H1 (cell line): ENCODE results near the gene ARHGAP10. TPM values are rescaled to one million over a fixed set of nuclear protein-coding genes. Genes with fewer than 3 reads are reported as not detected.

Experiments used
- CTCF ChIA-PET: fragments of 300-600 bp; sonication (Branson Sonifier 250); formaldehyde crosslinking; loops from one replicate; lab custom pipeline; 2021; ENCODE audit not compliant: partially characterized antibody; lab: Charles Lee
- POLR2A ChIA-PET: fragments of 300-600 bp; sonication (Branson Sonifier 250); formaldehyde crosslinking; loops from one replicate; lab custom pipeline; 2021; ENCODE audit warnings: inconsistent platforms; ENCODE audit not compliant: partially characterized antibody; lab: Charles Lee
- DNase-seq, 2 experiments: peaks; one replicate each; pipeline versions ENCODE4 v3.0.0 to v3.0.0-alpha.2; 2010 to 2022; ENCODE audit warnings: low spot score in 2 of 2, low read depth in 1 of 2, mixed read lengths in 1 of 2
- FAIRE-seq: peaks from 2 replicates; lab custom pipeline; 2011; peaks lifted over from hg19 to GRCh38; lab: Jason Lieb, UNC
- H2AFZ ChIP-seq: 2 replicates; pipeline ENCODE4 v1.8.1; 2012; ENCODE audit warnings: low read length, inconsistent platforms
- H2AK5ac ChIP-seq: 2 replicates; pipeline ENCODE4 v1.6.1; 2013; ENCODE audit warnings: low read depth, low read length
- H2BK120ac ChIP-seq: replicated peaks from 2 replicates; pipeline ENCODE3; 2013; ENCODE audit warnings: low read depth, low read length, inconsistent platforms
- H2BK12ac ChIP-seq: 2 replicates; pipeline ENCODE4 v1.6.1; 2013; ENCODE audit warnings: low read depth, low read length
- H2BK15ac ChIP-seq: 2 replicates; pipeline ENCODE4 v1.6.1; 2013; ENCODE audit warnings: low read length
- H2BK20ac ChIP-seq: 2 replicates; pipeline ENCODE4 v1.6.1; 2013; ENCODE audit warnings: low read length
- H2BK5ac ChIP-seq: 2 replicates; pipeline ENCODE4 v1.6.1; 2013; ENCODE audit warnings: low read depth, low read length
- H3K14ac ChIP-seq: 2 replicates; pipeline ENCODE4 v1.6.1; 2013; ENCODE audit warnings: inconsistent platforms; ENCODE audit not compliant: insufficient read length
- H3K18ac ChIP-seq: 2 replicates; pipeline ENCODE4 v1.6.1; 2013; ENCODE audit warnings: low read length; ENCODE audit errors: extremely low read depth
- H3K23ac ChIP-seq: 2 replicates; pipeline ENCODE4 v1.6.1; 2013; ENCODE audit warnings: inconsistent platforms; ENCODE audit not compliant: insufficient read length
- H3K23me2 ChIP-seq: 2 replicates; pipeline ENCODE4 v1.6.1; 2013; ENCODE audit warnings: low read depth, low read length
- H3K27ac ChIP-seq: 2 replicates; pipeline ENCODE4 v1.6.1; 2011; ENCODE audit warnings: low read depth, low read length, inconsistent platforms
- H3K27me3 ChIP-seq, 4 experiments: replicated peaks in 1 of 4; 1 replicate in 1 of 4; 2 replicates in 3 of 4; pipeline versions ENCODE4 v1.6.1 to v1.8.1; 2011 to 2013; ENCODE audit warnings: low read length in 3 of 4, mild to moderate bottlenecking in 3 of 4, inconsistent platforms in 2 of 4, mixed read lengths in 2 of 4, moderate library complexity in 1 of 4; ENCODE audit not compliant: control insufficient read depth in 3 of 4, insufficient read depth in 3 of 4; ENCODE audit errors: extremely low read depth in 1 of 4
- H3K36me3 ChIP-seq, 4 experiments: 2 replicates each; pipeline versions ENCODE4 v1.6.1 to v1.8.1; 2011 to 2013; ENCODE audit warnings: mild to moderate bottlenecking in 4 of 4, low read length in 3 of 4, moderate library complexity in 2 of 4, control low read depth in 1 of 4, inconsistent platforms in 1 of 4; ENCODE audit not compliant: insufficient read depth in 4 of 4, control insufficient read depth in 2 of 4
- H3K4ac ChIP-seq: replicated peaks from 2 replicates; pipeline ENCODE3; 2013; ENCODE audit warnings: low read length, low read depth, mixed read lengths, inconsistent platforms; ENCODE audit not compliant: insufficient read length
- H3K4me1 ChIP-seq, 4 experiments: replicated peaks in 1 of 4; 1 replicate in 1 of 4; 2 replicates in 3 of 4; pipeline versions ENCODE4 v1.6.1 to v1.8.1; 2011 to 2013; ENCODE audit warnings: low read length in 3 of 4, inconsistent platforms in 2 of 4, mixed read lengths in 1 of 4; ENCODE audit not compliant: insufficient read depth in 4 of 4, control insufficient read depth in 3 of 4
- H3K4me2 ChIP-seq, 2 experiments: 2 replicates each; pipeline versions ENCODE4 v1.6.1 to v1.8.1; 2011 to 2013; ENCODE audit warnings: low read depth in 2 of 2, low read length in 2 of 2, control low read depth in 1 of 2, inconsistent platforms in 1 of 2, mild to moderate bottlenecking in 1 of 2; ENCODE audit not compliant: insufficient read depth in 1 of 2
- H3K4me3 ChIP-seq, 4 experiments: fragments of 200-600, 300-600 bp in 1 of 4; sonication (generic), shearing (Covaris generic), sonication (Bioruptor Twin) in 1 of 4; 2 replicates each; pipeline versions ENCODE4 v1.5.1 to v1.8.1; 2011 to 2016; ENCODE audit warnings: low read length in 4 of 4, low read depth in 3 of 4, control low read depth in 2 of 4, inconsistent platforms in 2 of 4, mild to moderate bottlenecking in 2 of 4, mixed read lengths in 1 of 4, moderate library complexity in 1 of 4; ENCODE audit not compliant: insufficient read depth in 2 of 4; ENCODE audit errors: extremely low read depth in 1 of 4
- H3K56ac ChIP-seq: replicated peaks from 2 replicates; pipeline ENCODE3; 2013; ENCODE audit warnings: low read depth, mild to moderate bottlenecking, mixed read lengths, low read length, inconsistent platforms; ENCODE audit not compliant: insufficient read length
- H3K79me1 ChIP-seq: 2 replicates; pipeline ENCODE4 v1.6.1; 2013; ENCODE audit warnings: low read depth, low read length, control low read depth
- H3K79me2 ChIP-seq, 2 experiments: 2 replicates each; pipeline versions ENCODE4 v1.6.1 to v1.8.1; 2012 to 2013; ENCODE audit warnings: low read length in 2 of 2, mild to moderate bottlenecking in 2 of 2, inconsistent platforms in 1 of 2; ENCODE audit not compliant: insufficient read depth in 2 of 2, control insufficient read depth in 1 of 2
- H3K9ac ChIP-seq, 4 experiments: replicated peaks in 1 of 4; 1 replicate in 1 of 4; 2 replicates in 3 of 4; pipeline versions ENCODE4 v1.6.1 to v1.8.1; 2011 to 2013; ENCODE audit warnings: low read depth in 3 of 4, low read length in 3 of 4, control low read depth in 2 of 4, mild to moderate bottlenecking in 2 of 4, moderate library complexity in 2 of 4, inconsistent platforms in 1 of 4; ENCODE audit errors: extremely low read depth in 1 of 4
- H3K9me3 ChIP-seq, 2 experiments: 2 replicates each; pipeline versions ENCODE4 v1.6.1 to v1.8.1; 2012 to 2013; ENCODE audit warnings: mild to moderate bottlenecking in 2 of 2, moderate library complexity in 2 of 2, control low read depth in 1 of 2, inconsistent platforms in 1 of 2, low read depth in 1 of 2, low read length in 1 of 2, mixed read lengths in 1 of 2; ENCODE audit not compliant: insufficient read depth in 2 of 2
- H4K20me1 ChIP-seq, 2 experiments: replicated peaks in 1 of 2; 2 replicates each; pipeline versions ENCODE3 to v1.8.1; 2011 to 2013; ENCODE audit warnings: inconsistent platforms in 2 of 2, low read length in 2 of 2, mild to moderate bottlenecking in 1 of 2; ENCODE audit not compliant: insufficient read depth in 2 of 2, control insufficient read depth in 1 of 2
- H4K5ac ChIP-seq: 2 replicates; pipeline ENCODE4 v1.6.1; 2013; ENCODE audit warnings: low read length, low read depth, mixed read lengths, inconsistent platforms; ENCODE audit not compliant: insufficient read length
- H4K8ac ChIP-seq: 2 replicates; pipeline ENCODE4 v1.8.0; 2013; ENCODE audit warnings: mild to moderate bottlenecking, moderate library complexity, low read length, inconsistent platforms; ENCODE audit not compliant: insufficient read depth; ENCODE audit errors: extremely low read depth
- H4K91ac ChIP-seq: replicated peaks from 2 replicates; pipeline ENCODE3; 2013; ENCODE audit warnings: low read length, mixed read lengths, inconsistent platforms; ENCODE audit not compliant: insufficient read length
- BACH1 ChIP-seq: IDR thresholded peaks from 2 replicates; pipeline ENCODE4 v1.6.1; 2012; ENCODE audit warnings: low read length, improper control_type of control experiment
- KDM4A ChIP-seq: IDR thresholded peaks from one replicate; pipeline ENCODE4 v1.7.1; 2012; ENCODE audit warnings: low read depth, mild to moderate bottlenecking, moderate library complexity, low read length, inconsistent platforms; ENCODE audit not compliant: severe bottlenecking
- KDM5A ChIP-seq: fragments of 200-600 bp; IDR thresholded peaks from 2 replicates; pipeline ENCODE4 v1.7.1; 2012; ENCODE audit warnings: mild to moderate bottlenecking, low read length, inconsistent platforms, mixed read lengths
- MAFK ChIP-seq: IDR thresholded peaks from 2 replicates; pipeline ENCODE4 v1.6.1; 2012; ENCODE audit warnings: low read depth, mild to moderate bottlenecking, improper control_type of control experiment, low read length
- PHF8 ChIP-seq: fragments of 200-600 bp; sonication (generic); conservative IDR thresholded peaks from 2 replicates; pipeline ENCODE4 v1.7.1; 2012; ENCODE audit warnings: low read depth, mild to moderate bottlenecking, inconsistent platforms, low read length, moderate library complexity
- POLR2AphosphoS5 ChIP-seq: IDR thresholded peaks from 2 replicates; pipeline ENCODE4 v1.6.1; 2011; ENCODE audit warnings: low read depth, low read length
- RBBP5 ChIP-seq: IDR thresholded peaks from 2 replicates; pipeline ENCODE4 v1.7.1; 2012; ENCODE audit warnings: low read depth, mild to moderate bottlenecking, inconsistent platforms, low read length, moderate library complexity, borderline replicate concordance
- RFX5 ChIP-seq: IDR thresholded peaks from 2 replicates; pipeline ENCODE4 v1.6.1; 2011; ENCODE audit warnings: low read depth, low read length, improper control_type of control experiment, borderline replicate concordance
- TCF12 ChIP-seq: IDR thresholded peaks from 2 replicates; pipeline ENCODE4 v1.6.1; 2011; ENCODE audit warnings: low read depth, mild to moderate bottlenecking, low read length
- TEAD4 ChIP-seq: IDR thresholded peaks from 2 replicates; pipeline ENCODE4 v1.6.1; 2012; ENCODE audit warnings: low read depth, low read length, inconsistent platforms, mixed read lengths
- YY1 ChIP-seq: IDR thresholded peaks from 2 replicates; pipeline ENCODE4 v1.6.1; 2011; ENCODE audit warnings: low read depth, mild to moderate bottlenecking, low read length
- ZNF274 ChIP-seq: IDR thresholded peaks from 2 replicates; pipeline ENCODE4 v1.7.0; 2012; ENCODE audit warnings: low read length, borderline replicate concordance; ENCODE audit errors: extremely low read depth
- WGBS, 2 experiments: shearing (Covaris generic) in 1 of 2; methylation state at CpG; one replicate each; pipeline versions ENCODE4 v1.1.6 to v1.1.7; 2013 to 2015; ENCODE audit warnings: low lambda C conversion rate in 2 of 2, mixed read lengths in 2 of 2, inconsistent platforms in 1 of 2, low coverage in 1 of 2, missing lambda C conversion rate in 1 of 2; ENCODE audit not compliant: insufficient replicate concordance in 2 of 2, insufficient coverage in 1 of 2, insufficient read length in 1 of 2; ENCODE audit errors: extremely low coverage in 1 of 2, missing lambda C conversion rate in 1 of 2; 5-methylcytosine and 5-hydroxymethylcytosine counted together
- polyA plus RNA-seq, 7 experiments: library from polyadenylated mRNA; depleted of rRNA in 3 of 7; stranded (reverse) in 5 of 7; unstranded in 2 of 7; fragments of >200 nt in 5 of 7; fragments of 200-250 nt in 2 of 7; gene quantifications; 1 replicate in 5 of 7; 2 replicates in 1 of 7; 4 replicates in 1 of 7; pipeline versions ENCODE4 v1.2.1 to v1.2.3, GENCODE V29; 2011 to 2013; ENCODE audit warnings: missing spikeins in 2 of 7, mixed read lengths in 2 of 7
- total RNA-seq: library from RNA; stranded (reverse); fragmentation: NEBNext Ultra II Directional; extraction: Animal tissue kit (Norgen Biotek cat#: 25700); gene quantifications from 2 replicates; pipeline ENCODE4 v1.2.1, GENCODE V29; 2021

Gene ARHGAP10
- total and polyA plus RNA-seq, 2 of the 8 experiments (the other 6 are each of a cell fraction or from before 2014, with no cell fraction given) = 3.7 to 6.1 TPM

- no peak overlapping the region for H3K4me2 ChIP-seq
- POLR2A ChIA-PET = no interaction called here
- H4K8ac ChIP-seq = no peak overlapping the region
- H3K23me2 ChIP-seq = no peaks in the 10 kb centered on the region
- no peak overlapping the region for H2BK12ac ChIP-seq
- no peaks in the 10 kb centered on the region for H3K36me3 ChIP-seq
- H3K14ac ChIP-seq = no peak overlapping the region
- no peak overlapping the region for H3K4me3 ChIP-seq
- CTCF ChIA-PET = interaction anchor here (1.2 to 3.6 kb wide), 3 partner anchors 9 to 41 kb away, joined by 4 to 16 read pairs (median 5); no protein-coding TSS in a partner anchor
- no peaks in the 10 kb centered on the region for H3K79me1 ChIP-seq
- H3K27ac ChIP-seq = no peak overlapping the region
- no peak overlapping the region for H2BK5ac ChIP-seq
- no peak overlapping the region for H2BK20ac ChIP-seq
- no peak overlapping the region for H2AFZ ChIP-seq
- H4K5ac ChIP-seq = no peak overlapping the region
- H2AK5ac ChIP-seq = no peak overlapping the region
- no peak overlapping the region for H3K23ac ChIP-seq
- H2BK15ac ChIP-seq = no peak overlapping the region
- no peak overlapping the region for H3K18ac ChIP-seq
- no peak overlapping the region for H3K9ac ChIP-seq
- DNase-seq = no peak
- H3K27me3 ChIP-seq = no peaks in the 10 kb centered on the region
- TF ChIP-seq POLR2AphosphoS5 (no peak), RBBP5 (no peak), KDM4A (no peak), BACH1 (no peak), YY1 (no peak), TEAD4 (no peak), RFX5 (no peak), ZNF274 (no peak), MAFK (no peak), TCF12 (no peak), PHF8 (no peak), KDM5A (no peak)
- H4K20me1 ChIP-seq = no peaks in the 10 kb centered on the region
- no peak overlapping the region for H3K4ac ChIP-seq
- FAIRE-seq = no peak
- H3K56ac ChIP-seq = no peak overlapping the region
- no peaks in the 10 kb centered on the region for H3K9me3 ChIP-seq
- 87% methylated on average over 8 of the region's 8 CpGs; no CpG with 5 or more reads in 1 of the 2 experiments for WGBS, 2 experiments
- H2BK120ac ChIP-seq = no peak overlapping the region
- H3K4me1 ChIP-seq = peaks cover 0 to 2% (median 0%) of the 10 kb centered on the region in 4 experiments; a peak in 2 of 7 replicates
- H3K79me2 ChIP-seq = no peaks in the 10 kb centered on the region
- H4K91ac ChIP-seq = no peak overlapping the region
Observed at GRCh38 chr4:147825451-147826287, 93.8 kb downstream of the ARHGAP10 start.
